T-helper 17 cell (primary cell): ENCODE results near the gene MST1. TPM values are rescaled to one million over a fixed set of nuclear protein-coding genes. Genes with fewer than 3 reads are reported as not detected.
"Not testable (repeated sequence)": the region's sequence is repeated elsewhere in the genome, so short reads cannot be mapped to it uniquely, and the experiment has no call there.

ENCODE experiments used
- ATAC-seq: fragments of 150-1000 bp; cut with Tn5 transposase; 2 replicates; pipeline ENCODE4 v1.10.0; 2021; ENCODE audit warnings: mild to moderate bottlenecking, moderate library complexity
- DNase-seq, 3 donors: peaks; one replicate each; pipeline versions ENCODE4 v3.0.0 to v3.0.0-alpha.2; 2020 to 2021
- H3K9me3 ChIP-seq: one replicate; pipeline ENCODE4 v1.7.0; 2013; ENCODE audit warnings: low read length, mild to moderate bottlenecking; ENCODE audit not compliant: control insufficient read depth, poor library complexity, severe bottlenecking
- H3K27ac Mint-ChIP-seq: one replicate; pipeline ENCODE4 v1.8.0; 2022; ENCODE audit warnings: mild to moderate bottlenecking, moderate library complexity, mixed read lengths
- H3K27me3 Mint-ChIP-seq: one replicate; pipeline ENCODE4 v1.8.0; 2022; ENCODE audit warnings: mixed read lengths
- H3K36me3 Mint-ChIP-seq: one replicate; pipeline ENCODE4 v1.8.0; 2022; ENCODE audit warnings: low read depth, mixed read lengths
- H3K4me1 Mint-ChIP-seq: one replicate; pipeline ENCODE4 v1.8.0; 2022; ENCODE audit warnings: mild to moderate bottlenecking, mixed read lengths
- H3K4me3 Mint-ChIP-seq: one replicate; pipeline ENCODE4 v1.8.0; 2022; ENCODE audit warnings: mild to moderate bottlenecking, moderate library complexity, mixed read lengths
- total RNA-seq, 4 donors: library from RNA in 2 of 4; stranded (reverse) in 2 of 4; gene quantifications; one replicate each; pipeline ENCODE4 v1.2.3 and lab custom pipeline; 2022 to 2026

MST1 gene
- total RNA-seq, 2 donors from 2014 or later, result 7.5 to 11.3 TPM

GRCh38 chr3:49703443-49703927 is 14.2 kb upstream of the MST1 start:
- ATAC-seq (peak; percentile 99), DNase-seq (peak; percentile 38 to 56 (median 44))
- Mint-ChIP-seq H3K4me3 (no peak overlapping the region), H3K4me1 (peaks cover 14% of the 10 kb centered on the region), H3K27ac (peak overlapping the region; percentile 59), H3K36me3 (peaks cover 2% of the 10 kb centered on the region), H3K27me3 (no peaks in the 10 kb centered on the region)
- no peaks in the 10 kb centered on the region for H3K9me3 ChIP-seq

DNA sequence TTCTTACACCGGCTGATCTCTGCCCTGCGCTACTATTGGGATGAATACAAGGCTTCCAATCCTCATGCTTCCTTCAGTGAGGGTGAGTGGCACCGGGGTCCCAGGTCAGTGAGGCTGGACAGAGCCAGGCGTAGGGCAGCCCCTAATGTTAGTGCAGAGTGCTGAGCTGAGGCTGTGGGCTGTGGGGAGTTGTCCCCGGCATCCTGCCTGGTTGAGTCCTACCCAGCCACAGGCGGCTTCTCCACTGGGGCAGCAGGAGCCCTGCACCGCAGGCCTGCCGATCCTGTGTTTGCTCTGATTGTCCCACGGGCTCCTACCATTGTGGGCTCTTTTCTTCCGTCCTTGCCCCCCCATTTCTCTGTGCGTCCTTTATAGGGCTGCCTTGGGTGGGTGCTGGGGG is 13.4 kb upstream of the MST1 start:
- H3K27me3 Mint-ChIP-seq, result no peaks in the 10 kb centered on the region
- no peak overlapping the region for H3K27ac Mint-ChIP-seq
- peaks cover 2% of the 10 kb centered on the region for H3K36me3 Mint-ChIP-seq
- ATAC-seq (no peak), DNase-seq (no peak)
- peaks cover 12% of the 10 kb centered on the region for H3K4me1 Mint-ChIP-seq
- no peak overlapping the region for H3K4me3 Mint-ChIP-seq
- no peaks in the 10 kb centered on the region for H3K9me3 ChIP-seq

DNA sequence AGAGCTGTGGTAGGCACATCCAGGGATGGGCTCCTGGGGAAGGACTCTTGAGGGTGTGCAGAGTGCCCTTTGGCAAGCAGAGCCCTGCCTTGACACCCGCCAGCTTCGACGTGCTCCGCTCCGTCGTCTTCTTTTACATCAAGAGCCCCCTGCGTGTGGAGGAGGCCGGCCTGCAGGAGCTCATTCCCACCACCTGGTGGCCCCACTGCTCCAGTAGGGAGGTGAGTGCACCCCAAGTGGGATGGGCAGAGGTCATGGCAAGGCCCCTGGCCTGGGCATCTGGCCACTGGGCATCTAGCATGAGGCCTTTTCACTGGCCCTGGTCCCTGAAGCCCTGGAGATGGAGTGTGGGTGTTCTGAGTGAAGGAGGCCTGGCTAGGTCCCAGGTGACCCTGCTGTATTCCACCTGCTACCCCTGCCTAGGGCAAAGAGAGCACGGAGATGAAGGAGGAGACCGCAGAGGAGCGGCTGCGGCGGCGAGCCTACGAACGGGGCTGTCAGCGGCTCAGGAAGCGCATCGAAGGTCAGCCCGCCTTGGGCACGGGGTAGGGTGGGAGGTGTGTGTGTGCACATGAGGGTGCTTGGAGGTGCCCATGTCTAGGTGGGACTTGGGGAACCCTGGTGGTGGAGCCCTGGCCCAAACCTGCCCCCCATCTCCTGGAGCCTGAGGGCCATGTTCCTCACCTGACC is 12.3 kb upstream of the MST1 start:
- no peak overlapping the region for H3K27ac Mint-ChIP-seq
- no peak for DNase-seq
- peaks cover 7% of the 10 kb centered on the region for H3K4me1 Mint-ChIP-seq
- H3K9me3 ChIP-seq, result no peaks in the 10 kb centered on the region
- H3K4me3 Mint-ChIP-seq, result no peak overlapping the region
- no peaks in the 10 kb centered on the region for H3K36me3 Mint-ChIP-seq
- no peaks in the 10 kb centered on the region for H3K27me3 Mint-ChIP-seq
- ATAC-seq, result no peak

DNA sequence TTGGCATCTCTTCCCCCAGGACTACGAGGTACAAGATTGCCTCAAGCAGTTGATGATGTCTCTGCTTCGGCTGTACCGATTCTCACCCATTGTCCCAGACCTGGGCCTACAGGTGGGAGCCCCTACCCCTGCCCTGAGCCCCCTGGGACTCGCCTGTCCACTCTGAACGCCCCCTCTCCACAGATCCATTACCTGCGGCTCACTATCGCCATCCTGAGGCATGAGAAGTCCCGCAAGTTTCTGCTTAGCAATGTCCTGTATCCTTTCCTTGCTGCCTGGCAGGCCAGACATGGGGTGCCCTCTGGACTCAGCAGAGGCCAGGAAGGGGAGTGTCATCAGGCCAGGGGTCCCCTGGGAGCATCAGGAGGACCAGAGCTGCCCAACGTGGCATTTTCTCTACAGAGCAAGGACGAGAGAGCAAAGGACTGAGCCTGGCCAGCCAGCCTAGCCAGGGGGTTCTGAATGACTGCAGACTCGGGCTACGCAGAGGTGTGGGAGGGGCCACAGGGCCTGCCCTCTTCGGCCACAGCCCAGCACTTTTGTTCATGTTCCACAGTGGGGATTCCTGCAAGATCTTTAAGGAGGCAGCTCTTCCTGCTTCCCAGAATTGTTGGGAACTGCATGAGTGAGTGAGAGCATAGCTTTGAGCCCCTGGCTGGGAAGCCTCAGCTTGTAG is 11.3 kb upstream of the MST1 start:
- Mint-ChIP-seq H3K27me3 (no peaks in the 10 kb centered on the region), H3K4me1 (peaks cover 7% of the 10 kb centered on the region), H3K4me3 (no peak overlapping the region), H3K36me3 (no peaks in the 10 kb centered on the region), H3K27ac (no peak overlapping the region)
- DNase-seq (no peak), ATAC-seq (no peak)
- H3K9me3 ChIP-seq, result no peaks in the 10 kb centered on the region

DNA sequence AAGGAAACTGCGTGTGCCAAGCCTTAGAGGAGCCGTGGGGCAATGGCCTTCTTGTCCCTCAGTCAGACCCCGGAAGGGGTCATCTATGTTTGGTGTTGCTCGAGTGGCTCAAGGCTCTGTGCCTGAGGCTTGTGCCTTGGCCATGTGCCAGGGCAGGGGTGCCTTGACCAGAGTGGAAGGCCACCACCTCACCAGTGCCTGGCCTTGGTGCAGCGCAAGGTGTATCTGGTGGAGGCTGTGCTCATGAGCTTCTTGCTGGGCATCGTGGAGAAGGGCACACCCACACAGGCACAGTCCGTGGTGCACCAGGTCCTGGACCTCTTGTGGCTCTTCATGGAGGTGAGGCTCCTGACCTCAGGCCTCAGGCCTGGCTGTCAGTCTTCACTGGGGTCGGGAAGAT is 10.7 kb upstream of the MST1 start:
- no peak overlapping the region for H3K4me3 Mint-ChIP-seq
- no peaks in the 10 kb centered on the region for H3K36me3 Mint-ChIP-seq
- H3K4me1 Mint-ChIP-seq, result peaks cover 7% of the 10 kb centered on the region
- no peaks in the 10 kb centered on the region for H3K9me3 ChIP-seq
- DNase-seq, result no peak
- H3K27ac Mint-ChIP-seq, result no peak overlapping the region
- H3K27me3 Mint-ChIP-seq, result no peaks in the 10 kb centered on the region
- no peak for ATAC-seq

GRCh38 chr3:49699281-49699979 is 10.2 kb upstream of the MST1 start:
- peaks cover 7% of the 10 kb centered on the region for H3K4me1 Mint-ChIP-seq

GRCh38 chr3:49695350-49696015 is 6.2 kb upstream of the MST1 start:
- not testable (repeated sequence) for H3K9me3 ChIP-seq, H3K27me3 Mint-ChIP-seq, H3K4me3 Mint-ChIP-seq, DNase-seq, H3K36me3 Mint-ChIP-seq, H3K27ac Mint-ChIP-seq, ATAC-seq, H3K4me1 Mint-ChIP-seq

More at GRCh38 chr3:49699281-49699979, 10.2 kb upstream of the MST1 start:
- no peaks in the 10 kb centered on the region for H3K9me3 ChIP-seq
- no peak overlapping the region for H3K4me3 Mint-ChIP-seq
- H3K36me3 Mint-ChIP-seq, result no peaks in the 10 kb centered on the region
- H3K27ac Mint-ChIP-seq, result no peak overlapping the region
- ATAC-seq, result no peak
- no peaks in the 10 kb centered on the region for H3K27me3 Mint-ChIP-seq
- DNase-seq, result no peak

- DNase-seq, H3K4me3 Mint-ChIP-seq, H3K27me3 Mint-ChIP-seq, ATAC-seq, H3K9me3 ChIP-seq, H3K27ac Mint-ChIP-seq, H3K36me3 Mint-ChIP-seq: not testable (repeated sequence)
- peaks cover 15% of the 10 kb centered on the region for H3K4me1 Mint-ChIP-seq
Measured at GRCh38 chr3:49694409-49695070, 5.3 kb upstream of the MST1 start.

- H3K4me3 Mint-ChIP-seq, ATAC-seq, DNase-seq, H3K27me3 Mint-ChIP-seq, H3K36me3 Mint-ChIP-seq, H3K27ac Mint-ChIP-seq, H3K9me3 ChIP-seq: not testable (repeated sequence)
- peaks cover 24% of the 10 kb centered on the region for H3K4me1 Mint-ChIP-seq
Measured at GRCh38 chr3:49691481-49691880, 2.2 kb upstream of the MST1 start.

DNA sequence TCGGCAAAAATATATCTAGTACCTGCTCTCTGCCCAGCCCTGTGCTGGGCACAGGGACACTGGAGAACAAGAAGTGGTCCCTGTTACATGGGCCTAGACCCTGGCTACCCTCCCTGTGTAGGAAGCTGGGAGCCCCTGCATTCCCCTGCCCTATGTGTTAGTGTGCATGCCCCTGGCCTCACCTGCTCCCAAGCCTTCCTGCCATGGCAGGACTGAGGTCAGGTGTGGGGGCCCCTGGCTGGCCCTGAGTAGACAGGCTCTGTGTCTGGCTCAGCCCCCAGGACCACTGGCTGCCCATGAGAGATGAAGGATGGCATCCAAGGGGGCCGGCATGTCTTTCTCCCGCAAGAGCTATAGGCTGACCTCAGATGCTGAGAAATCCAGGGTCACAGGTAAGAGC is 1.6 kb upstream of the MST1 start:
- not testable (repeated sequence) for H3K9me3 ChIP-seq, H3K27me3 Mint-ChIP-seq, ATAC-seq, H3K36me3 Mint-ChIP-seq, DNase-seq, H3K27ac Mint-ChIP-seq
- Mint-ChIP-seq H3K4me1 (peaks cover 24% of the 10 kb centered on the region), H3K4me3 (peak overlapping the region; percentile 98)

DNA sequence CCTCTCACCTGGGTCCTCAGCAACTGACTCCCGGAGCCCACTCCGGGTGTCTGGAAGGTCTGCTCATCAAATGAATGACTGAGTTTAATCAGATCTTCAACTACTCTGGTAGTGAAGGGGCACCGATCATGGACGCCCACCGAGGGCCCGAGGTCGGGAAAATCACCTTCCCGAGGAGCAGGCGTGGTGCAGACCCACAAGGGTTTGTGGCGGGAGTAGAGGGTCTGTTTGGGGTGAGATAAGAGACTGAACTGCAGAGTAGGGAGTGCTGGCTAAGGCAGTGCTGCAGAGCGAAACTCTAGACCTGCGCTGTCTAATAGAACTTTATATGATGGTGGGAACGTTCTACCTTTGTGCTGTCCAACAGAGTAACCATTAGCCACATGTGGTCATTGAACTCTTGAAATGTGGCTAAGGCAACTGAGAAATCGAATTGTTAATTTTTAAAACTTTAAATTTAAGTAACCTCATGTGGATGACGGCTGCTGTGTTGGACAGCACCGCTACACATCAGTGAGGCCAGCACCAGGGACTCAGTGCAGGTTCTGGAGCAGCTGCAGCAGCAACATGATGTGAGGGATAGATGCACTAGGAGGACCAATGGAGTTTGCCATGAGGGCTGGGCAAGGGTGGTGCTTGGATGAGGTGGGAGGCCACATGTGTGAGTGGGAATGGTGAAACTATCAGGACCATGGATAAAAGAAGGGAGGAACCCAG is 792 bp upstream of the MST1 start:
- H3K36me3 Mint-ChIP-seq, result not testable (repeated sequence)

DNA sequence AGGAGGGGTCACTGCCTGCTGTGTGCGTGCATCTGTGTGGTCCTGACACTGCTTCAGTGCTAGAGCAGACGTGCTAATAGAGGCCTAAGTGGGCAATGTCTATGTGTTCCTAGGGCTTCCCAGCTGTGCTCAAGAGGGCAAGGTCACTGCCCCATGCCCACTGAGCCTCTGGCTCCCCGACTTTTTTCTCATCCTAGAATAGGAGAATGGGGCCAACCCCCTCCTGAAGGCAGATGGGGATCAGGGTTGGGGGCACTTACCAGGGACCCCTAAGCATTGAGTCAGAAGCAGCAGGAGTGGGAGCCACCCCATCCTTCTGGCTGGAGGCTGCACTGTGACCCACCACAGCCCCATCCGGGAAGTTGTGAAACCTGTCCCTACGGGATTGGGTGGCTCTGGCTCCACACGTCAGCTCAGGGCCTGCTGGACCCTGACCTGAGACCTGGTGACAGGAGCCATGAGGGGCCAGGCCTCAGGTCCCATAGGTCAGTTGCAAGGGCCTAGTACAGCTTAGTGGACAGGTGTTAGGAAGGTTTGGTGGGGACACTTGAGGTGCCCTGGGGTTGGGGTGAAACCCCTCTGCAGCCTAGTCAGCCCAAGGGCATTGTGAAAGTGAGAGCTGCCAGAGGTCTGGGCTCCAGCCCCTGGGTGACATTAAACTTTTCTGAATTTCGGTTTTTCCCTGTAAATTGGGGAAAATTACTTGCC is 782 bp downstream of the MST1 start:
- H3K36me3 Mint-ChIP-seq, H3K9me3 ChIP-seq, H3K27me3 Mint-ChIP-seq, DNase-seq, ATAC-seq: not testable (repeated sequence)
- Mint-ChIP-seq H3K4me1 (peaks cover 26% of the 10 kb centered on the region), H3K4me3 (peak overlapping the region; percentile 98), H3K27ac (peak overlapping the region; percentile 98)

More for the DNA sequence above, 792 bp upstream of the MST1 start:
- H3K9me3 ChIP-seq, DNase-seq, H3K27me3 Mint-ChIP-seq, ATAC-seq: not testable (repeated sequence)
- Mint-ChIP-seq H3K4me1 (peaks cover 26% of the 10 kb centered on the region), H3K27ac (peak overlapping the region; percentile 98), H3K4me3 (peak overlapping the region; percentile 98)
